Suprapubic skin (tissue), 4 donors: ENCODE measurements around the gene AUTS2. TPM values are rescaled to one million over a fixed set of nuclear protein-coding genes. Genes with fewer than 3 reads are reported as not detected.

Source experiments
- DNase-seq, 2 donors: peaks; one replicate each; pipeline ENCODE4 v3.0.0-alpha.2; 2019; ENCODE audit warnings: low spot score in 2 of 2
- H3K27ac ChIP-seq: fragments of 200-600 bp; sonication (generic); one replicate; pipeline ENCODE4 v1.5.1; 2019
- H3K27me3 ChIP-seq: fragments of 200-600 bp; sonication (generic); one replicate; pipeline ENCODE4 v1.5.1; 2019
- H3K36me3 ChIP-seq: fragments of 200-600 bp; sonication (generic); one replicate; pipeline ENCODE4 v1.5.1; 2019
- H3K4me1 ChIP-seq: fragments of 200-600 bp; sonication (generic); one replicate; pipeline ENCODE4 v1.5.1; 2019
- H3K4me3 ChIP-seq: fragments of 200-600 bp; sonication (generic); one replicate; pipeline ENCODE4 v1.5.1; 2019; ENCODE audit warnings: mild to moderate bottlenecking
- H3K9me3 ChIP-seq: fragments of 200-600 bp; sonication (generic); one replicate; pipeline ENCODE4 v1.5.1; 2019
- CTCF ChIP-seq, 2 donors: fragments of 200-600 bp in 1 of 2; fragments of 450-650 bp in 1 of 2; sonication (generic) in 1 of 2; IDR thresholded peaks; one replicate each; pipeline ENCODE4 v1.5.1; 2016 to 2019; ENCODE audit warnings: antibody characterized with exemption in 2 of 2, mild to moderate bottlenecking in 1 of 2, moderate library complexity in 1 of 2
- EP300 ChIP-seq: sonication (generic); formaldehyde crosslinking; IDR thresholded peaks from one replicate; pipeline ENCODE4 v1.6.1; 2017; ENCODE audit warnings: antibody characterized with exemption
- POLR2A ChIP-seq, 2 donors: fragments of 450-650 bp; IDR thresholded peaks; one replicate each; pipeline ENCODE4 v1.6.1; 2017; ENCODE audit warnings: antibody characterized with exemption in 2 of 2, mild to moderate bottlenecking in 2 of 2, moderate library complexity in 2 of 2
- POLR2AphosphoS5 ChIP-seq, 3 donors: sonication (generic); formaldehyde crosslinking; IDR thresholded peaks; one replicate each; pipeline ENCODE4 v1.6.1; 2017; ENCODE audit warnings: antibody characterized with exemption in 3 of 3
- WGBS: methylation state at CpG from one replicate; pipeline ENCODE4 v1.1.5; 2018; 5-methylcytosine and 5-hydroxymethylcytosine counted together
- total RNA-seq, 4 donors: library from RNA; depleted of rRNA; stranded (reverse); fragments of >200 nt; gene quantifications; one replicate each; pipeline ENCODE4 v1.1.0, GENCODE V29; 2016

Gene AUTS2
- total RNA-seq, 4 donors from 2014 or later = 31.0 to 102 (median 56.4) TPM

- WGBS = 92% methylated on average over 5 of the region's 5 CpGs
- H3K27me3 ChIP-seq = no peaks in the 10 kb centered on the region
- H3K27ac ChIP-seq = no peak overlapping the region
- H3K9me3 ChIP-seq = no peaks in the 10 kb centered on the region
- H3K4me1 ChIP-seq = peaks cover 9% of the 10 kb centered on the region
- TF ChIP-seq EP300 (no peak), POLR2A (IDR thresholded peaks at IDR 0.05) (no peak), POLR2AphosphoS5 (IDR thresholded peaks at IDR 0.05) (no peak), CTCF (IDR thresholded peaks at IDR 0.05) (no peak)
- no peaks in the 10 kb centered on the region for H3K36me3 ChIP-seq
- DNase-seq = no peak
- no peak overlapping the region for H3K4me3 ChIP-seq
These were observed 197.7 kb downstream of the AUTS2 start for GRCh38 chr7:69795932-69796331.

- Histone ChIP-seq H3K27me3 (no peaks in the 10 kb centered on the region), H3K4me1 (peaks cover 9% of the 10 kb centered on the region), H3K27ac (no peak overlapping the region), H3K9me3 (no peaks in the 10 kb centered on the region), H3K4me3 (no peak overlapping the region), H3K36me3 (no peaks in the 10 kb centered on the region)
- no peak for DNase-seq
- TF ChIP-seq POLR2A (IDR thresholded peaks at IDR 0.05) (no peak), CTCF (IDR thresholded peaks at IDR 0.05) (no peak), POLR2AphosphoS5 (IDR thresholded peaks at IDR 0.05) (no peak), EP300 (no peak)
- 89% methylated on average over 2 of the region's 2 CpGs for WGBS
These were observed 198.1 kb downstream of the AUTS2 start for GRCh38 chr7:69796416-69796815.

- no peak overlapping the region for H3K4me3 ChIP-seq
- H3K4me1 ChIP-seq = peaks cover 14% of the 10 kb centered on the region
- H3K36me3 ChIP-seq = no peaks in the 10 kb centered on the region
- no peak overlapping the region for H3K27ac ChIP-seq
- H3K9me3 ChIP-seq = no peaks in the 10 kb centered on the region
- DNase-seq = no peak
- no peaks in the 10 kb centered on the region for H3K27me3 ChIP-seq
- 97% methylated on average over 4 of the region's 4 CpGs for WGBS
- no peak for TF ChIP-seq POLR2A (IDR thresholded peaks at IDR 0.05)
- TF ChIP-seq POLR2AphosphoS5 (IDR thresholded peaks at IDR 0.05) = no peak
- TF ChIP-seq EP300 = no peak
- TF ChIP-seq CTCF (IDR thresholded peaks at IDR 0.05) = no peak
These were observed 200.9 kb downstream of the AUTS2 start for GRCh38 chr7:69799048-69799697.

- Histone ChIP-seq H3K27ac (no peak overlapping the region), H3K4me1 (peaks cover 14% of the 10 kb centered on the region), H3K27me3 (no peaks in the 10 kb centered on the region), H3K9me3 (no peaks in the 10 kb centered on the region), H3K36me3 (no peaks in the 10 kb centered on the region), H3K4me3 (no peak overlapping the region)
- TF ChIP-seq POLR2A (IDR thresholded peaks at IDR 0.05) (no peak), CTCF (IDR thresholded peaks at IDR 0.05) (no peak), POLR2AphosphoS5 (IDR thresholded peaks at IDR 0.05) (no peak), EP300 (no peak)
- WGBS = 73% methylated on average over 2 of the region's 2 CpGs
- DNase-seq = no peak
These were observed 201.7 kb downstream of the AUTS2 start for GRCh38 chr7:69799990-69800389.

- Histone ChIP-seq H3K4me1 (peaks cover 14% of the 10 kb centered on the region), H3K27me3 (no peaks in the 10 kb centered on the region), H3K36me3 (no peaks in the 10 kb centered on the region), H3K4me3 (no peak overlapping the region), H3K9me3 (no peaks in the 10 kb centered on the region), H3K27ac (no peak overlapping the region)
- TF ChIP-seq CTCF (IDR thresholded peaks at IDR 0.05) = no peak
- no peak for TF ChIP-seq POLR2A (IDR thresholded peaks at IDR 0.05)
- no peak for TF ChIP-seq POLR2AphosphoS5 (IDR thresholded peaks at IDR 0.05)
- TF ChIP-seq EP300 = no peak
- DNase-seq = no peak
These were observed 202.2 kb downstream of the AUTS2 start for GRCh38 chr7:69800495-69800894.
